ENCODE results near the gene SPOCK1. TPM values are rescaled to one million over a fixed set of nuclear protein-coding genes. Genes with fewer than 3 reads are reported as not detected.

SPOCK1 gene
- total and polyA plus RNA-seq, 2 of the 4 experiments (the other 2 are of a cell fraction) = 5.0 to 20.3 TPM

DNA sequence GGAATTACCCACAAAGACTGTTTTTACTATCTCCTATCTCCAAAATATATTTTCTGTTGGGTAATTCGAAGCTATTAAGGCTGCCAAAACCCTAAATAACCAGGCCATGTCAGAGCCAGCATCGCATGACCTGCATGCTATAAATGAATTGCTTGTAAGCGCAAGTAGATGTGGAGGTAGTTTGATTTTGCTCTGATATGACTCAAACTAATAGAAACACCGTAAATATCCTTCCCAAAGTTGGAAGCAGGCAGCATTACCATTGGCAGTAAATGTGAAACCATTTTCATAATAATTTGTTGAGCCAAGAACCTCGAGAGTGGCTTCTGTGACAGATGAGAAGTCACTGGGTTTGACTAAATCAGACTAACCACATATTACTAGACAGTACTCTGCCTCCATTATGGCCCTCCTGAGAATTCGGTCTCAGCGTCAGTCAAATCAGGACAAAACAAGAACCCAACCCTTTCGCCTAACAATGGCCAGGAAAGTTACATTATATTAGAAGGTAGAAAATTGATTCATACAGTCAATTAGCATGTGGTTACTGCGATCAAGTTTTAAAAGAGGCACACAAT is 289.8 kb downstream of the SPOCK1 start:
- peaks cover 2% of the 10 kb centered on the region; the same call in 1 of the 2 replicates for H3K4me1 ChIP-seq (ENCODE audit: control insufficient read depth, insufficient read depth, low read length)
- ChIA-PET POLR2A (ENCODE audit: unreplicated experiment) (no interaction called here), CTCF (no interaction called here)
- H3K23ac ChIP-seq (ENCODE audit: low read depth, low read length) = no peak overlapping the region
- H3K56ac ChIP-seq (ENCODE audit: extremely low read depth, insufficient read depth, low read length) = no peak overlapping the region
- no peak for DNase-seq
- in situ Hi-C loops (cut with MboI; ENCODE audit: low sequenced_read_pairs) (no loop called here), dilution Hi-C loops (cut with HindIII; ENCODE audit: low sequenced_read_pairs, unreplicated experiment) (no loop called here), intact Hi-C loops (cut with micrococcal nuclease) (no loop called here)
- H2BK5ac ChIP-seq (ENCODE audit: low read depth, low read length, poor library complexity, severe bottlenecking) = no peak overlapping the region
- no peaks in the 10 kb centered on the region; a peak in 1 of 4 replicates for H3K79me1 ChIP-seq (ENCODE audit: low read depth in 1 of 2, low read length in 2 of 2)
- H4K8ac ChIP-seq (ENCODE audit: low read depth in 2 of 2, low read length in 2 of 2) = no peak overlapping the region
- H3K36me3 ChIP-seq (ENCODE audit: control insufficient read depth, insufficient read depth, low read length) = no peaks in the 10 kb centered on the region
- no peak overlapping the region for H2BK15ac ChIP-seq (ENCODE audit: low read depth, low read length)
- H2BK20ac ChIP-seq (ENCODE audit: low read depth, low read length) = no peak overlapping the region
- no peak overlapping the region for H2AK5ac ChIP-seq (ENCODE audit: low read depth, low read length)
- no peak overlapping the region for H4K91ac ChIP-seq (ENCODE audit: insufficient read depth, low read depth, low read length)
- no peak overlapping the region for H3K4ac ChIP-seq (ENCODE audit: low read depth, low read length)
- H3K9me3 ChIP-seq (ENCODE audit: control insufficient read depth, insufficient read depth, low read length) = no peaks in the 10 kb centered on the region
- no peak overlapping the region for H3K18ac ChIP-seq (ENCODE audit: low read depth, low read length)
- no peak overlapping the region for H3K4me2 ChIP-seq (ENCODE audit: low read depth, low read length)
- no peak overlapping the region for H3K14ac ChIP-seq (replicated peaks; ENCODE audit: low read depth, low read length)
- H3K9ac ChIP-seq (ENCODE audit: low read depth, low read length) = no peak overlapping the region
- no peaks in the 10 kb centered on the region for H3K9me1 ChIP-seq (ENCODE audit: insufficient read depth, low read length)
- no peak overlapping the region for H3K4me3 ChIP-seq (ENCODE audit: insufficient read depth, low read depth, low read length)
- no peak overlapping the region for H2AK9ac ChIP-seq (replicated peaks; ENCODE audit: low read depth, low read length, poor library complexity)
- TF ChIP-seq MAZ (IDR thresholded peaks at IDR 0.05; ENCODE audit: borderline replicate concordance, low read depth, low read length) (no peak), RFX5 (IDR thresholded peaks at IDR 0.05; ENCODE audit: low read depth, low read length) (no peak), NFE2L2 (IDR thresholded peaks at IDR 0.05; ENCODE audit: low read depth, low read length) (no peak)
- TF ChIP-seq, protein P1, sequence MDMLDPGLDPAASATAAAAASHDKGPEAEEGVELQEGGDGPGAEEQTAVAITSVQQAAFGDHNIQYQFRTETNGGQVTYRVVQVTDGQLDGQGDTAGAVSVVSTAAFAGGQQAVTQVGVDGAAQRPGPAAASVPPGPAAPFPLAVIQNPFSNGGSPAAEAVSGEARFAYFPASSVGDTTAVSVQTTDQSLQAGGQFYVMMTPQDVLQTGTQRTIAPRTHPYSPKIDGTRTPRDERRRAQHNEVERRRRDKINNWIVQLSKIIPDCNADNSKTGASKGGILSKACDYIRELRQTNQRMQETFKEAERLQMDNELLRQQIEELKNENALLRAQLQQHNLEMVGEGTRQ (IDR thresholded peaks at IDR 0.05; ENCODE audit: low read depth, low read length) = no peak
- WGBS, 2 experiments (ENCODE audit: extremely low coverage in 2 of 2, insufficient read length in 1 of 2) = no CpG with 5 or more reads among the region's 9 CpGs
- no peak overlapping the region for H2AFZ ChIP-seq (replicated peaks; ENCODE audit: low read length, poor library complexity)
- H3K27ac ChIP-seq (ENCODE audit: insufficient read depth, low read length) = no peak overlapping the region
- H2BK120ac ChIP-seq (ENCODE audit: low read depth, low read length) = no peak overlapping the region
- no TSS peak for BruUV-seq (replicated peaks)
- no peaks in the 10 kb centered on the region for H4K20me1 ChIP-seq (ENCODE audit: insufficient read depth, low read length)
- ATAC-seq (ENCODE audit: low read depth) = no peak
- H3K27me3 ChIP-seq (ENCODE audit: control insufficient read depth, insufficient read depth, low read length) = no peaks in the 10 kb centered on the region; the same call in 1 of the 2 replicates
- no peak overlapping the region for H4K5ac ChIP-seq (ENCODE audit: low read depth, low read length)

Data from IMR-90 (cell line).